IMR-90 (cell line): Measurements from ENCODE around the gene GRID1. TPM values are rescaled to one million over a fixed set of nuclear protein-coding genes. Genes with fewer than 3 reads are reported as not detected.

ENCODE experiments used
- ATAC-seq: fragments of 200-7000 bp; cut with Tn5 transposase; 2 replicates; pipeline ENCODE4 v1.9.1; 2020; ENCODE audit warnings: low read depth, mild to moderate bottlenecking, moderate library complexity
- BruUV-seq: library from RNA; stranded (reverse); fragments of 400-500 nt; replicated peaks from 2 replicates; lab custom pipeline; 2021; lab: Mats Ljungman, UMichigan
- CTCF ChIA-PET: fragments of 300-600 bp; formaldehyde crosslinking; extraction: SDS; loops from one replicate; lab custom pipeline; 2021; ENCODE audit warnings: antibody characterized with exemption; lab: Yijun Ruan, JAX
- POLR2A ChIA-PET: fragments of 300-600 bp; sonication (Branson Sonifier 250); formaldehyde crosslinking; loops from one replicate; lab custom pipeline; 2022; ENCODE audit warnings: antibody characterized with exemption; ENCODE audit not compliant: unreplicated experiment; lab: Charles Lee
- DNase-seq: peaks from one replicate; pipeline ENCODE4 v3.0.0; 2013
- H2AFZ ChIP-seq: replicated peaks from 2 replicates; pipeline ENCODE3; 2013; ENCODE audit warnings: low read length, mild to moderate bottlenecking; ENCODE audit not compliant: poor library complexity
- H2AK5ac ChIP-seq: 2 replicates; pipeline ENCODE4 v1.6.1; 2013; ENCODE audit warnings: low read depth, low read length, inconsistent platforms
- H2AK9ac ChIP-seq: replicated peaks from 2 replicates; pipeline ENCODE3; 2013; ENCODE audit warnings: mild to moderate bottlenecking, low read depth, low read length, moderate library complexity; ENCODE audit not compliant: poor library complexity
- H2BK120ac ChIP-seq: 2 replicates; pipeline ENCODE4 v1.6.1; 2013; ENCODE audit warnings: low read depth, low read length, inconsistent platforms
- H2BK15ac ChIP-seq: 3 replicates; pipeline ENCODE4 v1.6.1; 2013; ENCODE audit warnings: low read depth, low read length, inconsistent platforms
- H2BK20ac ChIP-seq: 2 replicates; pipeline ENCODE4 v1.6.1; 2013; ENCODE audit warnings: low read depth, mild to moderate bottlenecking, inconsistent platforms, low read length, moderate library complexity
- H2BK5ac ChIP-seq: 2 replicates; pipeline ENCODE4 v1.6.1; 2013; ENCODE audit warnings: mild to moderate bottlenecking, low read depth, low read length, inconsistent platforms; ENCODE audit not compliant: poor library complexity, severe bottlenecking
- H3K14ac ChIP-seq: replicated peaks from 2 replicates; pipeline ENCODE4 v1.6.1; 2013; ENCODE audit warnings: low read depth, low read length, inconsistent platforms
- H3K18ac ChIP-seq: 2 replicates; pipeline ENCODE4 v1.6.1; 2013; ENCODE audit warnings: low read depth, low read length, control low read depth
- H3K23ac ChIP-seq: 2 replicates; pipeline ENCODE4 v1.6.1; 2013; ENCODE audit warnings: low read depth, low read length, inconsistent platforms
- H3K27ac ChIP-seq: 2 replicates; pipeline ENCODE4 v1.5.1; 2013; ENCODE audit warnings: mild to moderate bottlenecking, control low read depth, low read length; ENCODE audit not compliant: insufficient read depth
- H3K27me3 ChIP-seq: 2 replicates; pipeline ENCODE4 v1.6.1; 2013; ENCODE audit warnings: low read length; ENCODE audit not compliant: control insufficient read depth, insufficient read depth
- H3K36me3 ChIP-seq: 2 replicates; pipeline ENCODE4 v1.6.1; 2013; ENCODE audit warnings: low read length, mixed read lengths; ENCODE audit not compliant: control insufficient read depth, insufficient read depth
- H3K4ac ChIP-seq: 2 replicates; pipeline ENCODE4 v1.6.1; 2013; ENCODE audit warnings: low read depth, low read length, inconsistent platforms
- H3K4me1 ChIP-seq: 2 replicates; pipeline ENCODE4 v1.6.1; 2013; ENCODE audit warnings: low read length, mixed read lengths; ENCODE audit not compliant: control insufficient read depth, insufficient read depth
- H3K4me2 ChIP-seq: 2 replicates; pipeline ENCODE4 v1.6.1; 2013; ENCODE audit warnings: low read depth, mild to moderate bottlenecking, control low read depth, low read length, moderate library complexity
- H3K4me3 ChIP-seq: 2 replicates; pipeline ENCODE4 v1.5.1; 2013; ENCODE audit warnings: low read depth, mild to moderate bottlenecking, control low read depth, low read length, moderate library complexity; ENCODE audit not compliant: insufficient read depth
- H3K56ac ChIP-seq: 2 replicates; pipeline ENCODE4 v1.6.1; 2013; ENCODE audit warnings: low read length, inconsistent platforms; ENCODE audit not compliant: insufficient read depth; ENCODE audit errors: extremely low read depth
- H3K79me1 ChIP-seq, 2 experiments: 2 replicates each; pipeline ENCODE4 v1.6.1; 2013; ENCODE audit warnings: low read length in 2 of 2, inconsistent platforms in 1 of 2, low read depth in 1 of 2
- H3K9ac ChIP-seq: 2 replicates; pipeline ENCODE4 v1.6.1; 2013; ENCODE audit warnings: low read depth, low read length, control low read depth
- H3K9me1 ChIP-seq: 2 replicates; pipeline ENCODE4 v1.6.1; 2013; ENCODE audit warnings: low read length, inconsistent platforms; ENCODE audit not compliant: insufficient read depth
- H3K9me3 ChIP-seq: 2 replicates; pipeline ENCODE4 v1.6.1; 2013; ENCODE audit warnings: low read length; ENCODE audit not compliant: control insufficient read depth, insufficient read depth
- H4K20me1 ChIP-seq: 2 replicates; pipeline ENCODE4 v1.6.1; 2013; ENCODE audit warnings: low read length, inconsistent platforms; ENCODE audit not compliant: insufficient read depth
- H4K5ac ChIP-seq: 2 replicates; pipeline ENCODE4 v1.6.1; 2013; ENCODE audit warnings: mild to moderate bottlenecking, low read depth, low read length, control low read depth
- H4K8ac ChIP-seq, 2 experiments: 2 replicates each; pipeline ENCODE4 v1.6.1; 2013; ENCODE audit warnings: low read depth in 2 of 2, low read length in 2 of 2, control low read depth in 1 of 2, inconsistent platforms in 1 of 2
- H4K91ac ChIP-seq: 2 replicates; pipeline ENCODE4 v1.6.1; 2013; ENCODE audit warnings: low read depth, low read length, inconsistent platforms; ENCODE audit not compliant: insufficient read depth
- BHLHE40 ChIP-seq: fragments of 150-350 bp; IDR thresholded peaks from 2 replicates; pipeline ENCODE4 v1.6.1; 2016; ENCODE audit warnings: mild to moderate bottlenecking, low read depth, low read length
- CHD1 ChIP-seq: IDR thresholded peaks from 2 replicates; pipeline ENCODE4 v1.6.1; 2012; ENCODE audit warnings: low read depth, low read length, improper control_type of control experiment
- CTCF ChIP-seq: conservative IDR thresholded peaks from 2 replicates; pipeline ENCODE4 v1.5.1; 2012; ENCODE audit warnings: mild to moderate bottlenecking, low read depth, low read length, improper control_type of control experiment
- FOS ChIP-seq: fragments of 150-350 bp; IDR thresholded peaks from 2 replicates; pipeline ENCODE4 v1.6.1; 2016; ENCODE audit warnings: low read depth, low read length
- MAFK ChIP-seq: IDR thresholded peaks from 2 replicates; pipeline ENCODE4 v1.6.1; 2012; ENCODE audit warnings: low read depth, low read length, improper control_type of control experiment
- MAZ ChIP-seq: IDR thresholded peaks from 2 replicates; pipeline ENCODE4 v1.6.1; 2012; ENCODE audit warnings: low read depth, mild to moderate bottlenecking, low read length, improper control_type of control experiment, moderate library complexity, borderline replicate concordance
- MXI1 ChIP-seq: IDR thresholded peaks from 2 replicates; pipeline ENCODE4 v1.6.1; 2012; ENCODE audit warnings: low read depth, mild to moderate bottlenecking, low read length, moderate library complexity, borderline replicate concordance
- NFE2L2 ChIP-seq: fragments of 150-350 bp; IDR thresholded peaks from 2 replicates; pipeline ENCODE4 v1.6.1; 2016; ENCODE audit warnings: low read depth, mild to moderate bottlenecking, low read length
- POLR2A ChIP-seq: IDR thresholded peaks from 2 replicates; pipeline ENCODE4 v1.6.1; 2012; ENCODE audit warnings: mild to moderate bottlenecking, low read depth, low read length
- RAD21 ChIP-seq: IDR thresholded peaks from 2 replicates; pipeline ENCODE4 v1.6.1; 2012; ENCODE audit warnings: low read length, improper control_type of control experiment
- RCOR1 ChIP-seq: IDR thresholded peaks from 2 replicates; pipeline ENCODE4 v1.6.1; 2012; ENCODE audit warnings: mild to moderate bottlenecking, low read length, improper control_type of control experiment; ENCODE audit not compliant: insufficient replicate concordance
- RFX5 ChIP-seq: IDR thresholded peaks from 2 replicates; pipeline ENCODE4 v1.8.0; 2012; ENCODE audit warnings: low read depth, mild to moderate bottlenecking, low read length, moderate library complexity
- SMC3 ChIP-seq: fragments of 150-350 bp; IDR thresholded peaks from 2 replicates; pipeline ENCODE4 v1.6.1; 2016; ENCODE audit warnings: low read depth, mild to moderate bottlenecking, antibody characterized with exemption, low read length, moderate library complexity
- USF2 ChIP-seq: fragments of 150-350 bp; IDR thresholded peaks from 2 replicates; pipeline ENCODE4 v1.6.1; 2017; ENCODE audit warnings: mild to moderate bottlenecking, antibody characterized with exemption, low read length, low read depth
- WGBS, 2 experiments: methylation state at CpG; one replicate each; pipeline versions ENCODE4 v1.1.5 to v1.1.7; 2013; ENCODE audit warnings: missing lambda C conversion rate in 2 of 2; ENCODE audit not compliant: insufficient read length in 1 of 2; ENCODE audit errors: extremely low coverage in 2 of 2; 5-methylcytosine and 5-hydroxymethylcytosine counted together
- dilution Hi-C: fragments of 300-500 bp; cut with HindIII; formaldehyde crosslinking; loops from one replicate; pipeline ENCODE4 v1.14.3; 2018; ENCODE audit warnings: low sequenced_read_pairs; ENCODE audit not compliant: unreplicated experiment
- in situ Hi-C: fragments of 300-500 bp; cut with MboI; formaldehyde crosslinking; loops from 3 replicates; pipeline ENCODE4 v1.14.3; 2019; ENCODE audit warnings: low sequenced_read_pairs, inconsistent platforms, mixed read lengths
- intact Hi-C: fragments of 100-400 bp; cut with micrococcal nuclease; formaldehyde crosslinking; loops from 2 replicates; pipeline ENCODE4 v1.10.0; 2022
- polyA plus RNA-seq, 3 experiments: library from polyadenylated mRNA; depleted of rRNA; stranded (reverse); fragments of >200 nt; gene quantifications; 2 replicates each; pipeline ENCODE4 v1.2.3, GENCODE V29; 2012; ENCODE audit warnings: low replicate concordance in 1 of 3
- total RNA-seq: library from RNA; depleted of rRNA; stranded (reverse); fragments of >200 nt; gene quantifications from 2 replicates; pipeline ENCODE4 v1.2.3, GENCODE V29; 2012
- TF ChIP-seq, protein P1 (sequence below): fragments of 150-350 bp; IDR thresholded peaks from 2 replicates; pipeline ENCODE4 v1.6.1; 2016; ENCODE audit warnings: low read depth, mild to moderate bottlenecking, low read length, moderate library complexity, borderline replicate concordance

Gene GRID1
- total and polyA plus RNA-seq, 2 of the 4 experiments (the other 2 are of a cell fraction), result not detected

DNA sequence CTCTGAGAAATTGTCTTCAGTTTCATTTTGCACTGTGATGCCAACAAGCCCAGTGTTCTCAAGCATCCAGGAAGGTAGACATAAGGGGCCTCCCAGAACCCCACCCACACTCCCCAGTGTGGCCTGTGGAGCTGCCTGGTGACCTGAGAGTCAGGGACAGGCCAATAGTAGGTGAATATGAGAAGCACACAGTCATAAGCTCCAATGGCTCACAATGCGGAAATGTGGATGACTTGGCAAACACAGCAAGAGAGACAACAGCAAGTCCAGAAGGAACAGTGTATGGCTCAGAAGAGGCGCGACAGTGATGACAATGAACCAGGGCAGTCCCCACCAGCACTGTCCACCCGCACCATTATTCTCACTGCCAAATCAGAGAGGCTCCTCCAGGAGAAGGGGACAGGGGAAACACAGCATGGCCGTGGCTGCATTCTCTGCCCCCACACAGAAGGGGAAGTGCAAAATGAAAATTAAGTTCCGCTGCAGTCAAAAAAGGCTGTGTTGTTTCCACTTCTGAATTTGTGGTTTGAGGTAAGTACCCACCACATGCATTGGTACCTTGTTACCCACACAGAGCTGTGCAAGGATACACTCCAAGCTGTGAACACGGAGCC is 419.8 kb downstream of the GRID1 start:
- ATAC-seq, result no peak
- no peak for DNase-seq

More for the DNA sequence above, 419.8 kb downstream of the GRID1 start:
- no peak overlapping the region for H2BK20ac ChIP-seq
- H2AFZ ChIP-seq, result no peak overlapping the region
- H2AK9ac ChIP-seq, result no peak overlapping the region
- intact Hi-C loops, result no loop called here
- H3K18ac ChIP-seq, result no peak overlapping the region
- POLR2A ChIA-PET, result no interaction called here
- H3K27ac ChIP-seq, result no peak overlapping the region
- no peak overlapping the region for H3K56ac ChIP-seq
- in situ Hi-C loops, result no loop called here
- no peaks in the 10 kb centered on the region for H4K20me1 ChIP-seq
- WGBS, 2 experiments, result 83% methylated on average over 1 of the region's 7 CpGs; no CpG with 5 or more reads in 1 of the 2 experiments
- BruUV-seq, result no TSS peak
- no peak overlapping the region for H2BK120ac ChIP-seq
- no peak overlapping the region for H3K9ac ChIP-seq
- no peaks in the 10 kb centered on the region for H3K9me1 ChIP-seq
- H3K23ac ChIP-seq, result no peak overlapping the region
- H3K27me3 ChIP-seq, result no peaks in the 10 kb centered on the region
- H3K4me1 ChIP-seq, result no peaks in the 10 kb centered on the region
- dilution Hi-C loops, result no loop called here
- no peak overlapping the region for H3K4me3 ChIP-seq
- H3K4ac ChIP-seq, result no peak overlapping the region
- no peak overlapping the region for H4K8ac ChIP-seq
- TF ChIP-seq BHLHE40, result no peak
- no peak for TF ChIP-seq NFE2L2
- TF ChIP-seq, protein P1, sequence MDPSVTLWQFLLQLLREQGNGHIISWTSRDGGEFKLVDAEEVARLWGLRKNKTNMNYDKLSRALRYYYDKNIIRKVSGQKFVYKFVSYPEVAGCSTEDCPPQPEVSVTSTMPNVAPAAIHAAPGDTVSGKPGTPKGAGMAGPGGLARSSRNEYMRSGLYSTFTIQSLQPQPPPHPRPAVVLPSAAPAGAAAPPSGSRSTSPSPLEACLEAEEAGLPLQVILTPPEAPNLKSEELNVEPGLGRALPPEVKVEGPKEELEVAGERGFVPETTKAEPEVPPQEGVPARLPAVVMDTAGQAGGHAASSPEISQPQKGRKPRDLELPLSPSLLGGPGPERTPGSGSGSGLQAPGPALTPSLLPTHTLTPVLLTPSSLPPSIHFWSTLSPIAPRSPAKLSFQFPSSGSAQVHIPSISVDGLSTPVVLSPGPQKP, result no peak
- no peak for TF ChIP-seq MAFK
- TF ChIP-seq CTCF, result no peak
- TF ChIP-seq RAD21, result no peak
- no peak for TF ChIP-seq FOS
- TF ChIP-seq RFX5, result no peak
- TF ChIP-seq SMC3, result no peak
- no peak for TF ChIP-seq POLR2A
- TF ChIP-seq CHD1, result no peak
- TF ChIP-seq MAZ, result no peak
- TF ChIP-seq RCOR1, result no peak
- TF ChIP-seq MXI1, result no peak
- TF ChIP-seq USF2, result no peak
- H4K91ac ChIP-seq, result no peak overlapping the region
- H3K9me3 ChIP-seq, result peaks cover 18% of the 10 kb centered on the region; the same call in 1 of the 2 replicates
- CTCF ChIA-PET, result no interaction called here
- H2AK5ac ChIP-seq, result no peak overlapping the region
- no peak overlapping the region for H3K14ac ChIP-seq
- no peak overlapping the region for H2BK15ac ChIP-seq
- H3K79me1 ChIP-seq, result no peaks in the 10 kb centered on the region
- H3K36me3 ChIP-seq, result no peaks in the 10 kb centered on the region
- H4K5ac ChIP-seq, result no peak overlapping the region
- H3K4me2 ChIP-seq, result no peak overlapping the region
- H2BK5ac ChIP-seq, result no peak overlapping the region
